Measurements from ENCODE around the gene GALNT1.
A peak's percentile ranks its signal among the peaks of the same experiment; 100 is the strongest.
"Not testable (repeated sequence)": the region's sequence is repeated elsewhere in the genome, so short reads cannot be mapped to it uniquely, and the experiment has no call there.

The GALNT1 gene

DNA sequence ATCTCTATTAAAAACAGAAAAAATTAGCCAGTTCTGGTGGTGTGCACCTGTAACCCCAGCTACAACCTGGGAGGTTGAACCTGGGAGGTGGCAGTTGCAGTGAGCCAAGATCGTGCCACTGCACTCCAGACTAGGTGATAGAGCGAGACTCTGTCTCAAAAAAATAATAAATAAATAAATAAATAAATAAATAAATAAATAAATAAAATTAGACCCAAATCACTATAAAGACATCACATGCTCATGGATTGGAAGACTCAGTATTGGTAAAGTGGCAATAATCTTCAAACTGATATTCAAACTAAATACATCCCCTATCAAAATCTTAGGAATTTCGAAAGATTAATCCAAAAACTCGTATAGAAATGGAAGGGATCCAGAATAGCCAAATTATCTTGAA, 15.5 kb upstream of the GALNT1 start:
- Histone ChIP-seq H3K9me3 (ENCODE audit: control insufficient read depth, low read length) (no peaks in the 10 kb centered on the region), H3K4me1 (ENCODE audit: control insufficient read depth, insufficient read depth, low read length, poor library complexity, severe bottlenecking) (no peaks in the 10 kb centered on the region), H3K27ac (ENCODE audit: insufficient read depth, low read length, poor library complexity, severe bottlenecking) (no peak overlapping the region), H3K27me3 (replicated peaks; ENCODE audit: control insufficient read depth, insufficient read depth, low read length, poor library complexity, severe bottlenecking) (no peaks in the 10 kb centered on the region), H3K4me3 (ENCODE audit: insufficient read depth, low read depth, low read length, poor library complexity, severe bottlenecking) (no peak overlapping the region), H3K36me3 (ENCODE audit: control insufficient read depth, insufficient read depth, low read length) (no peaks in the 10 kb centered on the region)
- DNase-seq, result no peak

- Histone ChIP-seq H3K36me3 (ENCODE audit: control insufficient read depth, insufficient read depth, low read length) (no peaks in the 10 kb centered on the region), H3K4me1 (ENCODE audit: control insufficient read depth, insufficient read depth, low read length, poor library complexity, severe bottlenecking) (no peaks in the 10 kb centered on the region), H3K27me3 (replicated peaks; ENCODE audit: control insufficient read depth, insufficient read depth, low read length, poor library complexity, severe bottlenecking) (no peaks in the 10 kb centered on the region)
Measured at GRCh38 chr18:35570182-35570581, 11.4 kb upstream of the GALNT1 start.

GRCh38 chr18:35571138-35571537, 10.4 kb upstream of the GALNT1 start:
- Histone ChIP-seq H3K27ac (ENCODE audit: insufficient read depth, low read length, poor library complexity, severe bottlenecking) (no peak overlapping the region), H3K27me3 (replicated peaks; ENCODE audit: control insufficient read depth, insufficient read depth, low read length, poor library complexity, severe bottlenecking) (no peaks in the 10 kb centered on the region), H3K4me1 (ENCODE audit: control insufficient read depth, insufficient read depth, low read length, poor library complexity, severe bottlenecking) (no peaks in the 10 kb centered on the region), H3K36me3 (ENCODE audit: control insufficient read depth, insufficient read depth, low read length) (no peaks in the 10 kb centered on the region), H3K4me3 (ENCODE audit: insufficient read depth, low read depth, low read length, poor library complexity, severe bottlenecking) (no peak overlapping the region), H3K9me3 (ENCODE audit: control insufficient read depth, low read length) (no peaks in the 10 kb centered on the region)
- DNase-seq, result no peak

More at GRCh38 chr18:35570182-35570581, 11.4 kb upstream of the GALNT1 start:
- DNase-seq, result no peak
- Histone ChIP-seq H3K9me3 (ENCODE audit: control insufficient read depth, low read length) (no peaks in the 10 kb centered on the region), H3K27ac (ENCODE audit: insufficient read depth, low read length, poor library complexity, severe bottlenecking) (no peak overlapping the region), H3K4me3 (ENCODE audit: insufficient read depth, low read depth, low read length, poor library complexity, severe bottlenecking) (no peak overlapping the region)

DNA sequence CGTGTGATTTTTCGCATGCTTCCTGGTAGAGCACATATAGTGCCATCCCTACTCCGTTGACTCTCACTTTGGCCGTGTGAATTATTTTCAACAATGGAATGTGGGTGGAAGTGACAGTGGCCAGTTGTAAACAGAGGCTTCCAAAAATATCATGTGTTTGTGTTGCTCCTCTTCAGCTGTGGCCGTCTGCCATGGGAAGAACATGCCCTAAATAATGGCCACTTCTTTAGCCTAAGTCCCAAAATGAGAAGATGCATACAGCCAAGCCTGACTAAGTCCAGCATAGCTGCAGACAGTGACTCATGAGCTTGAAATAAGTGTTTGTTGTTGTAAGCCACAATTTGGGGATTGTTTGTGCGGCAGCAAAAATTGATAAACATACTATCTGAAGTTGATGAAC, 8.9 kb upstream of the GALNT1 start:
- DNase-seq, result no peak
- H3K4me1 ChIP-seq (ENCODE audit: control insufficient read depth, insufficient read depth, low read length, poor library complexity, severe bottlenecking), result no peaks in the 10 kb centered on the region
- no peaks in the 10 kb centered on the region for H3K9me3 ChIP-seq (ENCODE audit: control insufficient read depth, low read length)
- H3K27me3 ChIP-seq (replicated peaks; ENCODE audit: control insufficient read depth, insufficient read depth, low read length, poor library complexity, severe bottlenecking), result no peaks in the 10 kb centered on the region
- H3K4me3 ChIP-seq (ENCODE audit: insufficient read depth, low read depth, low read length, poor library complexity, severe bottlenecking), result no peak overlapping the region
- no peak overlapping the region for H3K27ac ChIP-seq (ENCODE audit: insufficient read depth, low read length, poor library complexity, severe bottlenecking)
- no peaks in the 10 kb centered on the region for H3K36me3 ChIP-seq (ENCODE audit: control insufficient read depth, insufficient read depth, low read length)

DNA sequence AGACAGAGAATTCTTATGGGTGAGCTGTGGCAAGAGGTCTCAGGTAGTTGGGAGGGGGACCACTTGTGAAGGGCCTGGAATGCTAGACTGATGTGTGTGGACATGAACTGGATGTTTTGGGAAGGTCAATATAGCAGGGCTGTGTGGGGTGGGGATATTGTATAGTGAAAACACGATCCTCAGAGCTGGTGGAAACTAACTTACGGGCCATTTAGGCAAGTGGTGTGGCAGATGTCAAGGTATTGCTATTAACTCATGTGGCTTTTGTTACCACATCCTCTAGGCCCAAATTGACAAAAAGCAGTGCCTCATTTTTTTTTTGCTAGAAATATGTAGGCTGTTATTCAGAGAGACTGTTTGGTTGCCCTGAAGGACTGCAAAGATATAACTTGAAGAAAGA, 8.0 kb upstream of the GALNT1 start:
- DNase-seq, result no peak

DNA sequence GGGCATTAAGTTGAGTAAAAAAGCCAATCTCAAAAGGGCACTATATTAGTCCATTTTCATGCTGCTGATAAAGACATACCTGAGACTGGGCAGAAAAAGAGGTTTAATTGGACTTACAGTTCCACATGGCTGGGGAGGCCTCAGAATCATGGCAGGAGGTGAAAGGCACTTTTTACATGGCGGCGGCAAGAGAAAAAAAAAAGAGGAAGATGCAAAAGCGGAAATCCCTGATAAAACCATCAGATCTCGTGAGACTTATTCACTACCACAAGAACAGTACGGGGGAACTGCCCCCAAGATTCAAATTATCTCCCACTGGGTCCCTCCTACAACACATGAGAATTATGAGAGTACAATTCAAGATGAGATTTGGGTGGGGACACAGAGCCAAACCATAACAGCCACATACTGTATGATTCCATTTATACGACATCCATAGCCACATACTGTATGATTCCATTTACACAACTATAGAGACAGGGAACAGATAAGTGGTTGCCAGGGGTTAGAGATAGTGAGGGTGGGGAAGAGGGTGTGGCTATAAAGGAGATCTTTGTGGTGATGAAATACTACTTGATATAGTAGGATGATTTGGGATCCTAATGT, 5.2 kb upstream of the GALNT1 start:
- H3K4me1 ChIP-seq (ENCODE audit: control insufficient read depth, insufficient read depth, low read length, poor library complexity, severe bottlenecking); H3K9me3 ChIP-seq (ENCODE audit: control insufficient read depth, low read length); H3K27ac ChIP-seq (ENCODE audit: insufficient read depth, low read length, poor library complexity, severe bottlenecking); H3K27me3 ChIP-seq (replicated peaks; ENCODE audit: control insufficient read depth, insufficient read depth, low read length, poor library complexity, severe bottlenecking); H3K4me3 ChIP-seq (ENCODE audit: insufficient read depth, low read depth, low read length, poor library complexity, severe bottlenecking); DNase-seq; H3K36me3 ChIP-seq (ENCODE audit: control insufficient read depth, insufficient read depth, low read length): not testable (repeated sequence)

More for the DNA sequence above, 8.0 kb upstream of the GALNT1 start:
- Histone ChIP-seq H3K4me1 (ENCODE audit: control insufficient read depth, insufficient read depth, low read length, poor library complexity, severe bottlenecking) (no peaks in the 10 kb centered on the region), H3K4me3 (ENCODE audit: insufficient read depth, low read depth, low read length, poor library complexity, severe bottlenecking) (no peak overlapping the region), H3K9me3 (ENCODE audit: control insufficient read depth, low read length) (no peaks in the 10 kb centered on the region), H3K27ac (ENCODE audit: insufficient read depth, low read length, poor library complexity, severe bottlenecking) (no peak overlapping the region), H3K27me3 (replicated peaks; ENCODE audit: control insufficient read depth, insufficient read depth, low read length, poor library complexity, severe bottlenecking) (no peaks in the 10 kb centered on the region), H3K36me3 (ENCODE audit: control insufficient read depth, insufficient read depth, low read length) (no peaks in the 10 kb centered on the region)

DNA sequence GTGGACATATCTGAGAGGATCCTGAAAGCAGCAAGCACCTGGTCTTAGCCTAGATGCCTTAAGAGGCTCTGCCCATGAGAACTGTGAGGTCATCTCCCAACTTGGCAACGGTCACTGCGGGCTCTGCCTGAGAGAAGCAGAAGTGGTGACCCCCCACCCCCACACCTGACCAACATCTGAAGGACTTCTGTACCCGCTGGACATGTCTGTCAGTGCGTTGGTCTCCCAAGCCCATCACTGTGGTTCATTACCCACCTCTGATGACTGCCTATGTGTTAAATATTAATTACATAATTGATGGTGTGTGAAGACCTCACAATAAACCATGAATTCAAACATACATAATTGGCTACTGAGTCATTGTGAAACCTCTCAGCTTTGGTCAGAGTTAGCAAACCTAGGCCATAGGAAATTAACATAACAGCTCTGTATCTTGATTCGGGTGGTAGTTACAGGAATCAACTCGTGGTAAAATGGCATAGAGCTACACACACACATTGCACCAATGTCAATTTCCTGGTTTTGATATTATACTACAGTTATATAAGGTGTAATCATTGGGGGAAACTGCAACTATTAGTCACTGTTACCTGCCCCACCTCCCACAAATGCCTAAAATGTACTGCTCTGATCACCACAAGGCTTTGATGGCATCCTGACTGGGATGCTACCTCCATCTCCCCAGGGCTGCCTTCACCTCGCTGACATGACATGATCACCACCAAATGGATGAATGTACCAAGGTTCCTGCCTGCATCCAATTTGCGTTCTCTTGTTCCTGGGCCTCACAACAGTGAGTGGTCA, 4.3 kb upstream of the GALNT1 start:
- H3K27ac ChIP-seq (ENCODE audit: insufficient read depth, low read length, poor library complexity, severe bottlenecking), result no peak overlapping the region
- no peak overlapping the region for H3K4me3 ChIP-seq (ENCODE audit: insufficient read depth, low read depth, low read length, poor library complexity, severe bottlenecking)
- H3K36me3 ChIP-seq (ENCODE audit: control insufficient read depth, insufficient read depth, low read length), result no peaks in the 10 kb centered on the region
- H3K9me3 ChIP-seq (ENCODE audit: control insufficient read depth, low read length), result no peaks in the 10 kb centered on the region
- DNase-seq, result no peak
- no peaks in the 10 kb centered on the region for H3K27me3 ChIP-seq (replicated peaks; ENCODE audit: control insufficient read depth, insufficient read depth, low read length, poor library complexity, severe bottlenecking)
- peaks cover 3% of the 10 kb centered on the region for H3K4me1 ChIP-seq (ENCODE audit: control insufficient read depth, insufficient read depth, low read length, poor library complexity, severe bottlenecking)

GRCh38 chr18:35578481-35578880, 3.1 kb upstream of the GALNT1 start:
- Histone ChIP-seq H3K27ac (ENCODE audit: insufficient read depth, low read length, poor library complexity, severe bottlenecking) (no peak overlapping the region), H3K36me3 (ENCODE audit: control insufficient read depth, insufficient read depth, low read length) (no peaks in the 10 kb centered on the region), H3K4me3 (ENCODE audit: insufficient read depth, low read depth, low read length, poor library complexity, severe bottlenecking) (no peak overlapping the region), H3K4me1 (ENCODE audit: control insufficient read depth, insufficient read depth, low read length, poor library complexity, severe bottlenecking) (peaks cover 6% of the 10 kb centered on the region), H3K9me3 (ENCODE audit: control insufficient read depth, low read length) (no peaks in the 10 kb centered on the region), H3K27me3 (replicated peaks; ENCODE audit: control insufficient read depth, insufficient read depth, low read length, poor library complexity, severe bottlenecking) (no peaks in the 10 kb centered on the region)
- DNase-seq, result no peak

DNA sequence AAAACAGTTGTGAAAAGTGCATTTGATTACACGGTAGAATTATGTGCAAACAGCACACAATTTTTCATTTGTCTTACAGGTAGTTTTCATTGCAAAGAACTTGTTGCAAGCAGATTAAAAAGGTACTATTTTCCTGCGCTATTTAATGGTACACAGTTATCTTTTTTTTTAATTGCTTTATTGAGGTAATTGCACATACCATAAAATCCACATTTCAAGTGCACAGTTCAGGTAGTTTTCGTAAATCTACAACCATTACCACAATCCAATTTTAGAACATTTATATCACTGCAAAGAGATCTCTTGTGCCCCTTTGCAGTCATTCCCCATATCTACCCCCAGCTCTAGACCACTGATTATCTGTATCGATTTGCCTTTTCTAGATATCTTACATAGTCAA, 2.6 kb upstream of the GALNT1 start:
- H3K36me3 ChIP-seq (ENCODE audit: control insufficient read depth, insufficient read depth, low read length), result no peaks in the 10 kb centered on the region
- DNase-seq, result no peak
- H3K27me3 ChIP-seq (replicated peaks; ENCODE audit: control insufficient read depth, insufficient read depth, low read length, poor library complexity, severe bottlenecking), result no peaks in the 10 kb centered on the region
- H3K4me1 ChIP-seq (ENCODE audit: control insufficient read depth, insufficient read depth, low read length, poor library complexity, severe bottlenecking), result peaks cover 6% of the 10 kb centered on the region
- no peaks in the 10 kb centered on the region for H3K9me3 ChIP-seq (ENCODE audit: control insufficient read depth, low read length)
- H3K4me3 ChIP-seq (ENCODE audit: insufficient read depth, low read depth, low read length, poor library complexity, severe bottlenecking), result no peak overlapping the region
- no peak overlapping the region for H3K27ac ChIP-seq (ENCODE audit: insufficient read depth, low read length, poor library complexity, severe bottlenecking)

GRCh38 chr18:35580701-35581539, 620 bp upstream of the GALNT1 start:
- DNase-seq, result peak; percentile 27 to 41 (median 32)
- peak overlapping the region; percentile 56 for H3K27ac ChIP-seq (ENCODE audit: insufficient read depth, low read length, poor library complexity, severe bottlenecking)
- H3K4me3 ChIP-seq (ENCODE audit: insufficient read depth, low read depth, low read length, poor library complexity, severe bottlenecking), result peak overlapping the region; percentile 70
- H3K4me1 ChIP-seq (ENCODE audit: control insufficient read depth, insufficient read depth, low read length, poor library complexity, severe bottlenecking), result peaks cover 6% of the 10 kb centered on the region
- no peaks in the 10 kb centered on the region for H3K9me3 ChIP-seq (ENCODE audit: control insufficient read depth, low read length)
- no peaks in the 10 kb centered on the region for H3K27me3 ChIP-seq (replicated peaks; ENCODE audit: control insufficient read depth, insufficient read depth, low read length, poor library complexity, severe bottlenecking)
- no peaks in the 10 kb centered on the region for H3K36me3 ChIP-seq (ENCODE audit: control insufficient read depth, insufficient read depth, low read length)
